ENCODE results near the gene KIAA1958. TPM values are rescaled to one million over a fixed set of nuclear protein-coding genes. Genes with fewer than 3 reads are reported as not detected.
A peak's percentile ranks its signal among the peaks of the same experiment; 100 is the strongest.

The KIAA1958 gene
- total and polyA plus RNA-seq, 10 of the 15 experiments (the other 5 are each of a cell fraction or from before 2014, with no cell fraction given): 0.53 to 8.7 (median 4.0) TPM

- CTCF ChIA-PET: interaction anchor here (1.0 kb wide), 1 partner anchor 10 kb away, joined by 3 read pairs; no protein-coding TSS in a partner anchor
- ATAC-seq: no peak
- POLR2A ChIA-PET: no interaction called here
These were observed 33.4 kb downstream of the KIAA1958 start for GRCh38 chr9:112520069-112520468.

More at GRCh38 chr9:112520069-112520468, 33.4 kb downstream of the KIAA1958 start:
- Histone ChIP-seq H3K4me2 (ENCODE audit: control insufficient read depth, insufficient read depth) (no peak overlapping the region), H3K27me3 (replicated peaks in 1 of 2; ENCODE audit: control insufficient read depth in 2 of 2, insufficient read depth in 2 of 2, low read length in 1 of 2) (no peaks in the 10 kb centered on the region), H3K27ac (ENCODE audit: control insufficient read depth, insufficient read depth) (no peak overlapping the region), H4K20me1 (ENCODE audit: control insufficient read depth, insufficient read depth) (no peaks in the 10 kb centered on the region), H3K4me3 (no peak overlapping the region), H3K9ac (ENCODE audit: control insufficient read depth, insufficient read depth, low read length) (no peak overlapping the region), H3K4me1 (ENCODE audit: control insufficient read depth, insufficient read depth, low read length) (no peaks in the 10 kb centered on the region), H3K36me3 (ENCODE audit: control insufficient read depth in 2 of 2, insufficient read depth in 2 of 2, low read length in 1 of 2) (no peaks in the 10 kb centered on the region), H3K9me3 (replicated peaks; ENCODE audit: control insufficient read depth, insufficient read depth, low read length) (no peaks in the 10 kb centered on the region), H2AFZ (ENCODE audit: control insufficient read depth, low read depth, low read length) (no peak overlapping the region), H3K79me2 (ENCODE audit: control insufficient read depth, insufficient read depth, low read length) (no peaks in the 10 kb centered on the region)
- RAD21 ChIA-PET (ENCODE audit: unreplicated experiment): interaction anchor here (0.8 kb wide), 1 partner anchor 11 kb away, joined by 4 read pairs; no protein-coding TSS in a partner anchor
- no peak for TF ChIP-seq EP300 (IDR thresholded peaks at IDR 0.05; ENCODE audit: borderline replicate concordance in 1 of 2, control insufficient read depth in 1 of 2, low read depth in 2 of 2, low read length in 2 of 2)
- no peak for TF ChIP-seq ESRRA (IDR thresholded peaks at IDR 0.05; ENCODE audit: low read length)
- no peak for TF ChIP-seq RELB (IDR thresholded peaks at IDR 0.05; ENCODE audit: low read depth)
- no peak for TF ChIP-seq CBFB (IDR thresholded peaks at IDR 0.05; ENCODE audit: low read depth)
- TF ChIP-seq SP1 (IDR thresholded peaks at IDR 0.05; ENCODE audit: low read depth, low read length): no peak
- TF ChIP-seq SUPT20H (IDR thresholded peaks at IDR 0.05; ENCODE audit: borderline replicate concordance, control insufficient read depth, low read depth, low read length): no peak
- TF ChIP-seq MTA2 (IDR thresholded peaks at IDR 0.05; ENCODE audit: low read depth): no peak
- no peak for TF ChIP-seq TBL1XR1 (IDR thresholded peaks at IDR 0.05; ENCODE audit: low read depth, low read length)
- TF ChIP-seq TARDBP (IDR thresholded peaks at IDR 0.05; ENCODE audit: borderline replicate concordance): no peak
- WGBS (ENCODE audit: insufficient coverage, insufficient replicate concordance, low lambda C conversion rate, missing lambda C conversion rate): 96% methylated on average over 1 of the region's 1 CpG
- in situ Hi-C loops (cut with MboI): no loop called here
- SMC1A ChIA-PET (ENCODE audit: uncharacterized antibody, unreplicated experiment): no interaction called here
- DNase-seq (ENCODE audit: low read depth, low spot score) (no peak), FAIRE-seq (peak; percentile 23)
- BruUV-seq (replicated peaks): no TSS peak
- intact Hi-C loops (cut with micrococcal nuclease; ENCODE audit: unreplicated experiment): no loop called here

All from GM12878 (cell line).